Heart right ventricle (tissue), 16 donors: Measurements from ENCODE around the gene DDX1. TPM values are rescaled to one million over a fixed set of nuclear protein-coding genes. Genes with fewer than 3 reads are reported as not detected.
"Not testable (repeated sequence)": the region's sequence is repeated elsewhere in the genome, so short reads cannot be mapped to it uniquely, and the experiment has no call there.

Experiments
- ATAC-seq, 8 donors: fragments of 200-7000 bp; cut with Tn5 transposase; one replicate each; pipeline ENCODE4 v1.9.1; 2020; ENCODE audit warnings: mild to moderate bottlenecking in 8 of 8, moderate library complexity in 8 of 8, moderate number of reproducible peaks in 1 of 8
- DNase-seq, 2 donors: peaks; one replicate each; pipeline ENCODE4 v3.0.0-alpha.2; 2020
- H3K27ac ChIP-seq, 10 donors: fragments of 200-600 bp; sonication (generic) in 2 of 10; one replicate each; pipeline versions ENCODE4 v1.5.0 to v1.8.0; 2020 to 2022; ENCODE audit warnings: mild to moderate bottlenecking in 3 of 10
- H3K27me3 ChIP-seq, 7 donors: fragments of 200-600 bp; one replicate each; pipeline ENCODE4 v1.8.0; 2021 to 2022; ENCODE audit warnings: mild to moderate bottlenecking in 2 of 7
- H3K36me3 ChIP-seq, 9 donors: fragments of 200-600 bp; sonication (generic) in 1 of 9; one replicate each; pipeline versions ENCODE4 v1.5.0 to v1.8.0; 2020 to 2022; ENCODE audit warnings: mild to moderate bottlenecking in 2 of 9
- H3K4me1 ChIP-seq, 9 donors: fragments of 200-600 bp; sonication (generic) in 1 of 9; one replicate each; pipeline versions ENCODE4 v1.5.0 to v1.8.0; 2020 to 2022; ENCODE audit warnings: mild to moderate bottlenecking in 4 of 9
- H3K4me3 ChIP-seq, 10 donors: fragments of 200-600 bp; sonication (generic) in 2 of 10; one replicate each; pipeline versions ENCODE4 v1.5.0 to v1.8.0; 2020 to 2022; ENCODE audit warnings: mild to moderate bottlenecking in 7 of 10, moderate library complexity in 2 of 10
- H3K9me3 ChIP-seq, 11 donors: fragments of 200-600 bp in 10 of 11; sonication (generic) in 2 of 11; one replicate each; pipeline versions ENCODE4 v1.5.0 to v1.8.0; 2013 to 2022; ENCODE audit warnings: mild to moderate bottlenecking in 2 of 11, control low read depth in 1 of 11, moderate library complexity in 1 of 11
- WGBS, 2 donors: extraction: QIAGEN DNeasy Blood & Tissue Kit; methylation state at CpG; one replicate each; pipeline ENCODE4 v1.1.7; 2013; ENCODE audit warnings: inconsistent platforms in 1 of 2; 5-methylcytosine and 5-hydroxymethylcytosine counted together
- intact Hi-C, 10 donors: fragments of 100-400 bp; cut with DNase I; formaldehyde crosslinking; loops; one replicate each; pipeline versions ENCODE4 v1.11.1 to v1.14.2; 2022
- polyA plus RNA-seq, 2 donors: library from polyadenylated mRNA; stranded (reverse); fragments of 200-250 nt; gene quantifications; one replicate each; pipeline ENCODE4 v1.2.3, GENCODE V29; 2013
- total RNA-seq, 10 donors: library from RNA; stranded (reverse); fragmentation: NEBNext Ultra II Directional in 3 of 10; extraction: Animal tissue kit (Norgen Biotek cat#: 25700) in 3 of 10; gene quantifications; one replicate each; pipeline versions ENCODE4 v1.2.1 to v1.2.4, GENCODE V29; 2021 to 2023
- TF ChIP-seq, protein P1 (sequence below), 9 donors: fragments of 200-600 bp; sonication (generic) in 2 of 9; IDR thresholded peaks; one replicate each; pipeline versions ENCODE4 v1.5.0 to v1.8.0; 2021 to 2022; ENCODE audit warnings: antibody characterized with exemption in 9 of 9, mild to moderate bottlenecking in 5 of 9, moderate library complexity in 1 of 9
- donor health status: Arrhythmogenic right ventricular cardiomyopathy.
- donor health status: ischemic (EF 13 %, LVEDD 7.1; RV severe dilation, severe dysfunction).
- donor health status: healthy with polysubstance abuse.
- donor health status: DM: no; HTN: yes; CAD: no.
- donor health status: DM: no; HTN: no; CAD: no.
- donor health status: ischemic (EF 25% LVEDD 6.9; RV normal size, moderate dysfunction).
- donor health status: ischemic (EF 25% LVEDD 5.7; RV mildly dilated, moderate dysfunction).
- donor health status: healthy.
- donor health status: DM: yes; HTN: yes; CAD: no.
- donor health status: Ischemic cardiomyopathy.
- donor health status: ischemic (EF 35%, LVEDD 5.7; RV mildly dilated, moderate dysfunction).
- donor health status: nonischemic (EF 11% LVEDD 7.7; RV severe dilation, severe dysfunction).
- donor health status: DM: yes; HTN: yes; CAD: no.
- donor health status: PGD.
- donor health status: ischemic (EF 29% LVEDD 5.4; RV normal size, mild dysfunction).
- donor health status: nonischemic (EF 23%, LVEDD 6.1; RV moderate dilation, normal function).

Gene DDX1
- total and polyA plus RNA-seq, 12 donors, result 80.1 to 183 (median 157) TPM

DNA sequence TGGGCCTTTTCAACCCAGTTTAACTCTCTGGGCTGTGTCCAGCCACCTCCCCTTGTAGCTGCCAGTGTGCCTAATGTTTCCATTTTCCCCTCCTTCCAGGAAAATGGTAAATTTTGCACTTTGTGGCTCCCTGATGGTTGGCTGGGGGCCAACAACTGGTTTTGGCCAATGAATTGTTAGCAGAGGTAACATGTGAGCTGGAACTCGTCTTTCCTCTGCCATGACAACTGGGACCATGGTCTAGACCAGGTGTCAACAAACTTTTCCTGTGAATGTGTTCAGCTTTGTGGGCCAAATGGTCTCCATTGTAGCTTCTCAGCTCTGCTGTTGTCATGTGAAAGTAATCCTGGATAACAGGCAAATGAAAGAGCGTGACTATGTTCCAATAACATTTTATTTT is 87.2 kb downstream of the DDX1 start:
- no peak overlapping the region for H3K27ac ChIP-seq
- DNase-seq (no peak), ATAC-seq (no peak)
- no peak overlapping the region for H3K4me3 ChIP-seq
- peaks cover 0 to 9% (median 0%) of the 10 kb centered on the region in 9 donors for H3K4me1 ChIP-seq
- no peaks in the 10 kb centered on the region for H3K9me3 ChIP-seq
- TF ChIP-seq, protein P1, sequence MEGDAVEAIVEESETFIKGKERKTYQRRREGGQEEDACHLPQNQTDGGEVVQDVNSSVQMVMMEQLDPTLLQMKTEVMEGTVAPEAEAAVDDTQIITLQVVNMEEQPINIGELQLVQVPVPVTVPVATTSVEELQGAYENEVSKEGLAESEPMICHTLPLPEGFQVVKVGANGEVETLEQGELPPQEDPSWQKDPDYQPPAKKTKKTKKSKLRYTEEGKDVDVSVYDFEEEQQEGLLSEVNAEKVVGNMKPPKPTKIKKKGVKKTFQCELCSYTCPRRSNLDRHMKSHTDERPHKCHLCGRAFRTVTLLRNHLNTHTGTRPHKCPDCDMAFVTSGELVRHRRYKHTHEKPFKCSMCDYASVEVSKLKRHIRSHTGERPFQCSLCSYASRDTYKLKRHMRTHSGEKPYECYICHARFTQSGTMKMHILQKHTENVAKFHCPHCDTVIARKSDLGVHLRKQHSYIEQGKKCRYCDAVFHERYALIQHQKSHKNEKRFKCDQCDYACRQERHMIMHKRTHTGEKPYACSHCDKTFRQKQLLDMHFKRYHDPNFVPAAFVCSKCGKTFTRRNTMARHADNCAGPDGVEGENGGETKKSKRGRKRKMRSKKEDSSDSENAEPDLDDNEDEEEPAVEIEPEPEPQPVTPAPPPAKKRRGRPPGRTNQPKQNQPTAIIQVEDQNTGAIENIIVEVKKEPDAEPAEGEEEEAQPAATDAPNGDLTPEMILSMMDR (IDR thresholded peaks at IDR 0.05), result no peak
- WGBS, 2 donors, result 93 to 95% methylated on average over 2 of the region's 2 CpGs
- H3K36me3 ChIP-seq, result no peaks in the 10 kb centered on the region
- intact Hi-C loops, result no loop called here
- H3K27me3 ChIP-seq, result no peaks in the 10 kb centered on the region

GRCh38 chr2:15679386-15679924 is 87.8 kb downstream of the DDX1 start:
- Histone ChIP-seq H3K4me1 (peaks cover 0 to 9% (median 0%) of the 10 kb centered on the region in 9 donors), H3K36me3 (no peaks in the 10 kb centered on the region), H3K27me3 (no peaks in the 10 kb centered on the region), H3K27ac (no peak overlapping the region), H3K4me3 (no peak overlapping the region), H3K9me3 (no peaks in the 10 kb centered on the region)
- DNase-seq (no peak), ATAC-seq (no peak)
- WGBS, 2 donors, result 96% methylated on average over 3 of the region's 3 CpGs
- intact Hi-C loops, result no loop called here
- TF ChIP-seq, protein P1 (IDR thresholded peaks at IDR 0.05), result no peak

DNA sequence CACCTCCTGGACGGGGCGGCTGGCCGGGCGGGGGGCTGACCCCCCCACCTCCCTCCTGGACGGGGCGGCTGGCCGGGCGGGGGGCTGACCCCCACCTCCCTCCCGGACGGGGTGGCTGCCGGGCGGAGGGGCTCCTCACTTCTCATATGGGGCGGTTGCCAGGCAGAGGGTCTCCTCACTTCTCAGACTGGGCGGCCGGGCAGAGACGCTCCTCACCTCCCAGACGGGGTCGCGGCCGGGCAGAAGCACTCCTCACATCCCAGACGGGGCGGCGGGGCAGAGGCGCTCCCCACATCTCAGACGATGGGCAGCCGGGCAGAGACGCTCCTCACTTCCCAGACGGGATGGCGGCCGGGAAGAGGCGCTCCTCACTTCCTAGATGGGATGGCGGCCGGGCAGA is 88.5 kb downstream of the DDX1 start:
- H3K4me3 ChIP-seq, H3K36me3 ChIP-seq, H3K27me3 ChIP-seq, H3K4me1 ChIP-seq, DNase-seq, H3K9me3 ChIP-seq, intact Hi-C loops, ATAC-seq, H3K27ac ChIP-seq: not testable (repeated sequence)
- 92 to 94% methylated on average over 27 of the region's 33 CpGs for whole genome bisulfite sequencing, 2 donors

Other genes starting within 250 kb of the DDX1 start
- 10 to 100 TPM; 46.7 to 79.1 (median 57.2) TPM for gene NBAS, start 30.5 kb upstream of the DDX1 start, total RNA-seq
- 10 to 100 TPM; 26.4 to 51.3 TPM for gene NBAS, start 30.5 kb upstream of the DDX1 start, polyA plus RNA-seq